SK-N-SH (cell line): ENCODE data around the gene PRKRIP1.
"Not testable (repeated sequence)": the region's sequence is repeated elsewhere in the genome, so short reads cannot be mapped to it uniquely, and the experiment has no call there.

Experiments used
- EP300 ChIP-seq, 2 experiments: IDR thresholded peaks; 2 replicates each; pipeline versions ENCODE4 v1.4.0 to v1.6.1; 2012; ENCODE audit warnings: borderline replicate concordance in 1 of 2, low read depth in 1 of 2, low read length in 1 of 2
- EZH2phosphoT487 ChIP-seq: fragments of 200-600 bp; sonication (generic); IDR thresholded peaks from 2 replicates; pipeline ENCODE4 v1.6.1; 2017; ENCODE audit warnings: low read depth, mixed run types, mild to moderate bottlenecking, antibody characterized with exemption, moderate library complexity, borderline replicate concordance
- RAD21 ChIP-seq: IDR thresholded peaks from 2 replicates; pipeline ENCODE4 v1.6.1; 2012; ENCODE audit warnings: mild to moderate bottlenecking, low read length
- USF2 ChIP-seq: fragments of 150-350 bp; IDR thresholded peaks from 2 replicates; pipeline ENCODE4 v1.6.1; 2017; ENCODE audit warnings: antibody characterized with exemption, low read length, low read depth, borderline replicate concordance
- TF ChIP-seq, protein P1 (sequence below): fragments of 200-600 bp; sonication (generic); IDR thresholded peaks from 2 replicates; pipeline ENCODE4 v1.6.1; 2017; ENCODE audit warnings: antibody characterized with exemption, mild to moderate bottlenecking, moderate library complexity

DNA sequence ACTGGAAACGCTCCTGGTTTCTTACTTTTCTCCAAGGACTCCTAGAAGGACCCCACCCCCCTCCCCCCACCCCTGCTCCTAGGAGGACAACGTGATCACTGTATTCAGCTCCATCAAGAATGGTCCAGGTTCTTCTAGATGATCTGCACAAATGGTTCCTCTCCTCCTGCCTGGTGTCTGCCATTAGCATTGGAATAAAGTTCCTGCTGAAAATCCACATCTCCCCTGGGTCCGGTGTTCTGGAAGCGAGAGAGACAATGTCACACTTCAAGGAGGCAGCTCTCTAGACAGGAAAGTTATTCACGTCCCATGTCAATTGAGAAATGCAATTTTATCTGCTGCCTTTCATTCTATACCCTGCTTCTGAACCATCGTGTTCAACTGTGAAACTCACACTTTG, 49.2 kb upstream of the PRKRIP1 start:
- TF ChIP-seq EP300 (IDR thresholded peaks at IDR 0.05; ENCODE audit: borderline replicate concordance in 1 of 2, low read depth in 1 of 2, low read length in 1 of 2); RAD21; USF2; EZH2phosphoT487: not testable (repeated sequence)
- TF ChIP-seq, protein P1, sequence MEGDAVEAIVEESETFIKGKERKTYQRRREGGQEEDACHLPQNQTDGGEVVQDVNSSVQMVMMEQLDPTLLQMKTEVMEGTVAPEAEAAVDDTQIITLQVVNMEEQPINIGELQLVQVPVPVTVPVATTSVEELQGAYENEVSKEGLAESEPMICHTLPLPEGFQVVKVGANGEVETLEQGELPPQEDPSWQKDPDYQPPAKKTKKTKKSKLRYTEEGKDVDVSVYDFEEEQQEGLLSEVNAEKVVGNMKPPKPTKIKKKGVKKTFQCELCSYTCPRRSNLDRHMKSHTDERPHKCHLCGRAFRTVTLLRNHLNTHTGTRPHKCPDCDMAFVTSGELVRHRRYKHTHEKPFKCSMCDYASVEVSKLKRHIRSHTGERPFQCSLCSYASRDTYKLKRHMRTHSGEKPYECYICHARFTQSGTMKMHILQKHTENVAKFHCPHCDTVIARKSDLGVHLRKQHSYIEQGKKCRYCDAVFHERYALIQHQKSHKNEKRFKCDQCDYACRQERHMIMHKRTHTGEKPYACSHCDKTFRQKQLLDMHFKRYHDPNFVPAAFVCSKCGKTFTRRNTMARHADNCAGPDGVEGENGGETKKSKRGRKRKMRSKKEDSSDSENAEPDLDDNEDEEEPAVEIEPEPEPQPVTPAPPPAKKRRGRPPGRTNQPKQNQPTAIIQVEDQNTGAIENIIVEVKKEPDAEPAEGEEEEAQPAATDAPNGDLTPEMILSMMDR = not testable (repeated sequence)
